ENCODE measurements around the gene ENGASE.

Gene ENGASE

DNA sequence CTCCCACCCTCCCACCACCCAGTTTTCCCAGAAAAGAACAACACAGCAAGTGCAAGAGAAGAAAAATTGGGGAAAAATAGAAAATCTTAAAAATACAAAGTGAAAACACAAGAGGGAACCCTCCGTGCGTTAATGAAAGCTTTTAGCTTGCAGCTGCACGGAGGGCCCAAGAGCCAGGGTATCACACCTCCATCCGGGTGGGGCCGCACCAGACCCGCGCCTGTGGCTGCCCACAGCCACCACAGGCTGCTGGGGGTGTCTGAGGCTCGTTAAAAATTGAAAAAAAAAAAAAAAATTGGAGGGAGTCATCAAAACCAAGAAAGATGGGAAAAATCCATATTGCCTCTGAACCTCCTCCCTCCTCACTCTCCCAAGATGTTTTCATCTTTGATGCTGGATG is 18.6 kb downstream of the ENGASE start:
- Histone ChIP-seq H3K4me1 (ENCODE audit: control insufficient read depth in 1 of 2, insufficient read depth in 2 of 2, low read length in 2 of 2) (no peaks in the 10 kb centered on the region), H3K9ac (ENCODE audit: low read depth in 1 of 2, low read length in 2 of 2) (no peak overlapping the region), H3K27ac (ENCODE audit: low read depth, low read length) (no peak overlapping the region), H3K4me3 (ENCODE audit: low read depth in 1 of 2, low read length in 2 of 2) (no peak overlapping the region), H3K36me3 (ENCODE audit: control insufficient read depth in 1 of 2, insufficient read depth in 2 of 2, low read length in 2 of 2) (no peaks in the 10 kb centered on the region), H3K9me3 (ENCODE audit: control insufficient read depth in 1 of 2, low read length in 2 of 2) (no peaks in the 10 kb centered on the region), H3K27me3 (ENCODE audit: control insufficient read depth in 1 of 2, insufficient read depth in 2 of 2, low read length in 2 of 2) (peaks cover 33 to 34% of the 10 kb centered on the region in 2 donors)

DNA sequence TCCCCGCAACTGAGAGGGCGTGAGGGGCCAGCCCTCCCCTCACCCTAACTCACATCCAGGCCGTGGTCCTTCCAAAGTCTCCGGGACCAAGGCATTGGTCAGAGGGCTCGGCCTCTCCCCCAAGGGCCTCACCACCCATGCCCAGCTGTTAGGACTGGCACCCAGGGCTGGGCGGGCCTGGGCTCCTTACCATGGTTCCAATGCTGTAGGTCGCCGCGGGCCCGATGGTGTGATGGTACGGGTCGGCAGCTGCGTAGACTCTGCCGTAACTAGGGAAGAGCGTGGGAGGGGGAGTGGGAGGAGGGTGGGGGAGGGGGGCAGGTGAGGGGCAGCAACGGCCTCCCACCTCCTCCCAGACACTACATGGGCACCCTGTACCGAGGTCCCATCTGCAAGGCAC is 19.6 kb downstream of the ENGASE start:
- no peaks in the 10 kb centered on the region for H3K9me3 ChIP-seq (ENCODE audit: control insufficient read depth in 1 of 2, low read length in 2 of 2)
- H3K9ac ChIP-seq (ENCODE audit: low read depth in 1 of 2, low read length in 2 of 2), result no peak overlapping the region
- H3K4me3 ChIP-seq (ENCODE audit: low read depth in 1 of 2, low read length in 2 of 2), result no peak overlapping the region
- peaks cover 43 to 44% of the 10 kb centered on the region in 2 donors for H3K27me3 ChIP-seq (ENCODE audit: control insufficient read depth in 1 of 2, insufficient read depth in 2 of 2, low read length in 2 of 2)
- no peaks in the 10 kb centered on the region for H3K36me3 ChIP-seq (ENCODE audit: control insufficient read depth in 1 of 2, insufficient read depth in 2 of 2, low read length in 2 of 2)
- no peak overlapping the region for H3K27ac ChIP-seq (ENCODE audit: low read depth, low read length)
- H3K4me1 ChIP-seq (ENCODE audit: control insufficient read depth in 1 of 2, insufficient read depth in 2 of 2, low read length in 2 of 2), result no peaks in the 10 kb centered on the region

DNA sequence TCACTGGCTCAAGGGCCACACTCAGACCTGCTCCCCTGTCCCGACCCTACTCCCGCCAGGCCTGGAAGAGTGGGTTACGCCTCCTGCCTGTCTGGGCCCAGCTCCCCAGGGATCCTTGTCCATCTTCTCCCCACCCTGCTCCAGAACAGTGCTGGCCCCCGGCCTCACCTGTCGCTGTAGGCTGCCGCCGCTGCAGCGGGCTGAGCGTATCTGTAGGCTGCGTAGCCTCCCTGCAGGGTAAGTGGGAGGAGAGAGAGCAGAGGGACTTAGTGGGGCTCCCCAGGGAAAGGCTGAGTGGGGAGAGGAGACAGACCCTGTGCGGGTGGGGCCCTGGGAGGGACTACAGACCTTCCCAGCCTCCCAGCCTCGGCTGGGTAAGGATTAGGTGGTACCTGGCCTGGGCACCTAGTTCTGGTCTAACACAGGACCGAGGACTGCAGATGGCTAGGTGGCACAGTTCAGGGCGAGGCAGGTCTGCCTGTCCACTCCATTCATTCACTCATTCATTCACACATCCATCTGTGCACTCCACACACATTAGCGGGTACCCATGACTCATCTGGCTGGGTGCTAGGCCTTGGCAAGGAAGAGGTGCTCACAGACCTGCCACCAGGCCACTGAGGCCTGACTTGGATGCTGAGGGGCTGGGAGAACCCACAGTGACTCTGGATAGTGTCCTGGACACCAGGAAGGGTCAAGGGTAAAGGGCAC is 20.9 kb downstream of the ENGASE start:
- Histone ChIP-seq H3K27me3 (ENCODE audit: control insufficient read depth in 1 of 2, insufficient read depth in 2 of 2, low read length in 2 of 2) (peaks cover 46 to 49% of the 10 kb centered on the region in 2 donors), H3K4me3 (ENCODE audit: low read depth in 1 of 2, low read length in 2 of 2) (no peak overlapping the region), H3K36me3 (ENCODE audit: control insufficient read depth in 1 of 2, insufficient read depth in 2 of 2, low read length in 2 of 2) (no peaks in the 10 kb centered on the region), H3K9me3 (ENCODE audit: control insufficient read depth in 1 of 2, low read length in 2 of 2) (no peaks in the 10 kb centered on the region), H3K9ac (ENCODE audit: low read depth in 1 of 2, low read length in 2 of 2) (no peak overlapping the region), H3K4me1 (ENCODE audit: control insufficient read depth in 1 of 2, insufficient read depth in 2 of 2, low read length in 2 of 2) (no peaks in the 10 kb centered on the region), H3K27ac (ENCODE audit: low read depth, low read length) (no peak overlapping the region)

DNA sequence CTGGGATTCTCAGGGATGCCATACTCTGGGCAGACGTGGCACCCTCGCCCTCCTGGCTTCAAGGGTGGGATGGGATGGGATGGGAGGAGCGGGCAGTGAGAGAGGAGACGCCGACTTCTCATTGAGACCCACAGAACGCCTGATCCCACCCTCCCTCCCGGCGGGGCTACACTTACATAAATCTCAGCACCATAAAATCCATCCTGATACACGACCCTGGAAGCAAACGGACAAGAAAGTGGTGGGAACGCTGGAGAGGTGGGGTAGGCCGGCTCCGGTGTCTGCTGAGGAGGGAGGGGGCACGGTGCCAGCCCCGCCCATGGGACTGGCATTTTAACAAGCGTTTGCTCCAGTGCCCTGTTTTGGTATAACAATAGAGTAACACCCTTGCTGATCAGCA is 21.9 kb downstream of the ENGASE start:
- Histone ChIP-seq H3K36me3 (ENCODE audit: control insufficient read depth in 1 of 2, insufficient read depth in 2 of 2, low read length in 2 of 2) (no peaks in the 10 kb centered on the region), H3K4me3 (ENCODE audit: low read depth in 1 of 2, low read length in 2 of 2) (no peak overlapping the region), H3K9me3 (ENCODE audit: control insufficient read depth in 1 of 2, low read length in 2 of 2) (no peaks in the 10 kb centered on the region), H3K4me1 (ENCODE audit: control insufficient read depth in 1 of 2, insufficient read depth in 2 of 2, low read length in 2 of 2) (no peaks in the 10 kb centered on the region), H3K27me3 (ENCODE audit: control insufficient read depth in 1 of 2, insufficient read depth in 2 of 2, low read length in 2 of 2) (peaks cover 44 to 49% of the 10 kb centered on the region in 2 donors), H3K27ac (ENCODE audit: low read depth, low read length) (no peak overlapping the region), H3K9ac (ENCODE audit: low read depth in 1 of 2, low read length in 2 of 2) (no peak overlapping the region)

DNA sequence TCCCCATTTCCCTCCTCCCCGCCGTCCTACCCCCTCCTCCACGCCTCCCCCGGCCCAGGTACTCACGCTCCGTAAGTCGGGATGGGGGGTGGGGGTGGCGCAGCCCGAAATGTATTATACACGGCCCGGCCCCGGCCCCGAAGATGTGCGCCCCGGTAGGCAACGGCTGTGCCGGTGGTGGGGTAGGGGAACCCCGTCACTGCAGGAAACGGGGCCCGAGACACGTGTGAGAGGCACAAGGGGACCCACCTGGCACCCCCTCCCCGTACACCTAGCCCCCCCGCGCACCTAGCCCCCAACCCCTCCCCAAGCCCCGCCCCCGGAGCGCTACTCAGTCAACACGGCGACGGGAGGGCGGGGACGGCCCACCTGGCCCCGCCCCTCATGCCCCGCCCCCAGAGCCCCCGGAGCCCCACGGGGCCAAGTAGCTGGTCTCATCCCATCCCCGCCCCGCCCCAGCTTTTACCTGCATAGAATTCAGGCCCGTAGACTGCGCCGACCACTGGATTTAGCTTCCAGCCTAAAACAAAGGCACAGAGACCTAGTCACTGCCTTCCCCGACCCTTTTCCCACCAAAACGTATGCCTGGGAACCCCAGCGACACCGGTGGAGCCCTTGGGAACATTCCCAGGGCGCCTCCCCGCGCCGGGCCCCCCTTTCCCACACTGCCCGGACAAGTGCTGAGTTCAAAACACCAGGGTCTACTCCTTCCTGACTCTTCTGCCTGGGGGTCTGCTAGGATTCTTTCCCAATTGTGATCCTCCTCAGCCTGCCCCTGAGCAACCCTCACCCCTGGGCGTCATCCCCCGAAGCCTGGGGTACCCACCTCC is 22.8 kb downstream of the ENGASE start:
- Histone ChIP-seq H3K4me1 (ENCODE audit: control insufficient read depth in 1 of 2, insufficient read depth in 2 of 2, low read length in 2 of 2) (no peaks in the 10 kb centered on the region), H3K27me3 (ENCODE audit: control insufficient read depth in 1 of 2, insufficient read depth in 2 of 2, low read length in 2 of 2) (peaks cover 47 to 54% of the 10 kb centered on the region in 2 donors)

DNA sequence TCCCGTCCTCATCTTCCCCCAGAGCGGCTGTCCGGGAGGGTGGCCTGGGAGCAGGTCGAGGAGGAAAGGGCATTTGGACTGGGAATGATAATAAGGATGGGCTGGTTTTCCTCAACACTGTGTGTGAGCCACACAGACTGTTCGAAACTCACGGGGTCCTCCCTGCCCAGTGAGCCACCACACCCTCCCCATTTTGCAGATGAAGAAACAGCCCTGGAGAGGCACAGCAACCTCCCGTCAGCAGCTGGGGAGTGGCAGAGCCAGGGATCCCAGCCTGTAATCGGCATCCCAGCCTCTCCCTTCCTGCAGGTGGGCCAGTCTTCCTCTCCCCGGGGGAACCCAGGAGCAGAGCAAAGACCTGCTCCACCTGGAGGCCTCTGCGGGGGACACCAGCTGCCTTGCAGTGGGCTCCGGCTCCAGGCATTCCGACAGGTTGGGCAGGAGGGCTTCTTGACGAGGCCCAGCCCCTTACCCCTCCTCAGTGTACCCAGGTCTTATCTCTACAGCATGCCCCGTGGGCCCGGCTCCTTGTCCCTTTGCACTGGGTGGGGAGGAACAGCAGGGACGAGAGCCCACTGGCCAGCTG is 23.8 kb downstream of the ENGASE start:
- Histone ChIP-seq H3K4me3 (ENCODE audit: low read depth in 1 of 2, low read length in 2 of 2) (no peak overlapping the region), H3K27me3 (ENCODE audit: control insufficient read depth in 1 of 2, insufficient read depth in 2 of 2, low read length in 2 of 2) (peaks cover 40 to 57% of the 10 kb centered on the region in 2 donors), H3K9ac (ENCODE audit: low read depth in 1 of 2, low read length in 2 of 2) (no peak overlapping the region), H3K4me1 (ENCODE audit: control insufficient read depth in 1 of 2, insufficient read depth in 2 of 2, low read length in 2 of 2) (no peaks in the 10 kb centered on the region), H3K36me3 (ENCODE audit: control insufficient read depth in 1 of 2, insufficient read depth in 2 of 2, low read length in 2 of 2) (no peaks in the 10 kb centered on the region), H3K27ac (ENCODE audit: low read depth, low read length) (no peak overlapping the region), H3K9me3 (ENCODE audit: control insufficient read depth in 1 of 2, low read length in 2 of 2) (no peaks in the 10 kb centered on the region)

More for the DNA sequence above, 22.8 kb downstream of the ENGASE start:
- H3K9me3 ChIP-seq (ENCODE audit: control insufficient read depth in 1 of 2, low read length in 2 of 2), result no peaks in the 10 kb centered on the region
- no peak overlapping the region for H3K4me3 ChIP-seq (ENCODE audit: low read depth in 1 of 2, low read length in 2 of 2)
- no peak overlapping the region for H3K9ac ChIP-seq (ENCODE audit: low read depth in 1 of 2, low read length in 2 of 2)
- no peak overlapping the region for H3K27ac ChIP-seq (ENCODE audit: low read depth, low read length)
- no peaks in the 10 kb centered on the region for H3K36me3 ChIP-seq (ENCODE audit: control insufficient read depth in 1 of 2, insufficient read depth in 2 of 2, low read length in 2 of 2)

DNA sequence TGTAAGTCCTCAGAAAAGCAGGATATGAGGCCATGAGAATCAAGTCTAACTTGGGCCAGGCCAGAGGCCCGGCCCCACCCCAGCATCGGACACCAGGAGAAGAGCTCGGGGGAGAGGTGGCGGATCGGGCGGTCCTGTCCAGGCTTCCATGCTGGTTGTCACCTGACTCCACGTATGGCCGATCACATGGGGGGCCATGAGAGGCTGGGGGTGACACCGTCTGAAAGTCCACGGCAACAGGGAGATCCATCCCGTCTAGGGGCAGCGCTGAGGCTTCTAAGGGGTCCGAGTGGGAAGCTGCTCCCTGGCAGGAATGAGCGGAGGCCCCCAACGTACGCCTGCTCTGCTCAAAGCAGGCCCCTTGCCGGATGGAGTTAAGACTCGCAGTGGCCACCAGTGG is 25.8 kb downstream of the ENGASE start:
- H3K9ac ChIP-seq (ENCODE audit: low read depth in 1 of 2, low read length in 2 of 2), result no peak overlapping the region
- H3K4me1 ChIP-seq (ENCODE audit: control insufficient read depth in 1 of 2, insufficient read depth in 2 of 2, low read length in 2 of 2), result no peaks in the 10 kb centered on the region
- H3K9me3 ChIP-seq (ENCODE audit: control insufficient read depth in 1 of 2, low read length in 2 of 2), result no peaks in the 10 kb centered on the region
- H3K27ac ChIP-seq (ENCODE audit: low read depth, low read length), result no peak overlapping the region
- H3K36me3 ChIP-seq (ENCODE audit: control insufficient read depth in 1 of 2, insufficient read depth in 2 of 2, low read length in 2 of 2), result no peaks in the 10 kb centered on the region
- peaks cover 40 to 60% of the 10 kb centered on the region in 2 donors for H3K27me3 ChIP-seq (ENCODE audit: control insufficient read depth in 1 of 2, insufficient read depth in 2 of 2, low read length in 2 of 2)
- no peak overlapping the region for H3K4me3 ChIP-seq (ENCODE audit: low read depth in 1 of 2, low read length in 2 of 2)

DNA sequence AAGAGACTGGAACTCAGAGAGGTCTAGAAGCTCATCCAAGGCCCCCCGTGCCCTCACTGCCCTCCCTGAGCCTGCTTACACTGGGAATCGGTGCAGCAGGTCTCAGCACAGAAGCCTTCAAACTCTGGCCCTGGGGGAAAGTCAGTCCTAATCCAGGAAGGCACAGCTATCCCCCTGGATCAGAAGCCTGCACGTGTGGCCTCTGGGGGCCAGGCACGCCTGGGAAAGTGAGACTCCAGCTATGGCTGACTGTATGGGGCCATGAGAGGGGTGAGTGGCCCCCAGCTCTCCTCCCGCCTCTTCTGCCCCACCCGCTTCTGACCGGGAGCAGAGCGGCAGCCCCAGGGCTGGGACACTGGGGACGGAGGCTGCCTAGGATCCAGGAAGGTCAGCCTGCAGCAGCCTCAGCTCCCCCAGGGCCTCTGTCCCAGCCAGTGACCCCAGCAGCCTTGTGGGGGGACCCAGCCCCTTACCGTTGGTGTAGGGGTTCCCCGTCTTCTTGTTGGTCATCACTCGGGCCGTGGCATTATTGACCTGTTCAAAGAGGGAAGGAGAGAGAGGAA is 26.6 kb downstream of the ENGASE start:
- Histone ChIP-seq H3K36me3 (ENCODE audit: control insufficient read depth in 1 of 2, insufficient read depth in 2 of 2, low read length in 2 of 2) (no peaks in the 10 kb centered on the region), H3K4me3 (ENCODE audit: low read depth in 1 of 2, low read length in 2 of 2) (no peak overlapping the region), H3K4me1 (ENCODE audit: control insufficient read depth in 1 of 2, insufficient read depth in 2 of 2, low read length in 2 of 2) (no peaks in the 10 kb centered on the region), H3K9me3 (ENCODE audit: control insufficient read depth in 1 of 2, low read length in 2 of 2) (no peaks in the 10 kb centered on the region), H3K27me3 (ENCODE audit: control insufficient read depth in 1 of 2, insufficient read depth in 2 of 2, low read length in 2 of 2) (peaks cover 35 to 52% of the 10 kb centered on the region in 2 donors), H3K27ac (ENCODE audit: low read depth, low read length) (no peak overlapping the region), H3K9ac (ENCODE audit: low read depth in 1 of 2, low read length in 2 of 2) (no peak overlapping the region)

DNA sequence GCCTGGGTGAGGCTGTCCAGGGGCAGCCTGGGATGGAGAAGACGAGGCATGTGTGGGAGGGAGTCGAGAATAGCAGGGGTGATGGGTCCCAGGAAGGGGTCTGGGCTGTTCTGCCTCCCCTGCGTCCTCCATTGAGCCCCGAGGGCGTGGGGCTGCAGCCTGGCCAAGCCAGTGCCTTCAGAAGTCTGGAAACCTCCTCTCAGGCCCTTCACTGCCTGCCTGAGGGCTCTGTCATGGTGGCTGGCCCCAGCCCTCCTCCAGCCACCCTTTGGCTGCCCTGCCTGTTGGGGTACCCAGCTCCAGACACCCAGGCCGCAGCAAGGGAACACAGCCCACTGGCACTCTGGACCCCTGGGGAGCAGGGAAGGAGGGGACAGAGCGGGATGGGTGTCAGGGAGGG is 27.6 kb downstream of the ENGASE start:
- no peaks in the 10 kb centered on the region for H3K4me1 ChIP-seq (ENCODE audit: control insufficient read depth in 1 of 2, insufficient read depth in 2 of 2, low read length in 2 of 2)
- no peak overlapping the region for H3K27ac ChIP-seq (ENCODE audit: low read depth, low read length)
- no peak overlapping the region for H3K9ac ChIP-seq (ENCODE audit: low read depth in 1 of 2, low read length in 2 of 2)
- H3K36me3 ChIP-seq (ENCODE audit: control insufficient read depth in 1 of 2, insufficient read depth in 2 of 2, low read length in 2 of 2), result no peaks in the 10 kb centered on the region
- H3K4me3 ChIP-seq (ENCODE audit: low read depth in 1 of 2, low read length in 2 of 2), result no peak overlapping the region
- peaks cover 34 to 51% of the 10 kb centered on the region in 2 donors for H3K27me3 ChIP-seq (ENCODE audit: control insufficient read depth in 1 of 2, insufficient read depth in 2 of 2, low read length in 2 of 2)
- no peaks in the 10 kb centered on the region for H3K9me3 ChIP-seq (ENCODE audit: control insufficient read depth in 1 of 2, low read length in 2 of 2)

Data from duodenal mucosa (tissue), 2 donors.